ENCODE measurements around the gene CMTR2. TPM values are rescaled to one million over a fixed set of nuclear protein-coding genes. Genes with fewer than 3 reads are reported as not detected.

The CMTR2 gene
- total RNA-seq, 1 donor from 2014 or later = 20.0 TPM

- DNase-seq = no peak
- intact Hi-C loops (cut with micrococcal nuclease) = no loop called here
- Mint-ChIP-seq H3K27ac (no peak overlapping the region), H3K36me3 (ENCODE audit: low read depth) (no peaks in the 10 kb centered on the region), H3K9me3 (peaks cover 5% of the 10 kb centered on the region), H3K4me1 (peaks cover 7% of the 10 kb centered on the region), H3K27me3 (peaks cover 50% of the 10 kb centered on the region), H3K4me3 (no peak overlapping the region)
Observed at GRCh38 chr16:71259086-71259485, 30.1 kb downstream of the CMTR2 start.

DNA sequence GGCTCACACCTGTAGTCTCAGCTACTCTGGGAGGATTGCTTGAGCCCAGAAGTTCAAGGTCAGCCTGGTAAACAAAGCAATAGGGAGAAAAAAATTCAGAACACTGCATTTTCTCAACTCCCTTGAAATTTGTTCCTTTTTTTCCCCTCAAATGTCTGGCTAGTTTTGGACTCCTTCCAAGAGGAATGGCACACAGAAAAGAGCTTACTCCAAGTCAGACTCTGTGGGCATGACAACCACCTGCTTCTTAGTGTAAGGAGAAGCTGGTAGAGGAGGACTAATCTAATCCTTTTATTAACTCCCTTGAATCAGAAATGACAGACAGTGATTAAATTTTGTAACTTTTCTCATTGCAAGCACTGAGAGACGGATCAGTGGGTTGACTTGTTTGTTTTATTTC is 30.8 kb downstream of the CMTR2 start:
- no peaks in the 10 kb centered on the region for H3K36me3 Mint-ChIP-seq (ENCODE audit: low read depth)
- no peak overlapping the region for H3K4me3 Mint-ChIP-seq
- peaks cover 7% of the 10 kb centered on the region for H3K4me1 Mint-ChIP-seq
- peaks cover 5% of the 10 kb centered on the region for H3K9me3 Mint-ChIP-seq
- H3K27me3 Mint-ChIP-seq = peaks cover 48% of the 10 kb centered on the region
- no peak overlapping the region for H3K27ac Mint-ChIP-seq
- no peak for DNase-seq
- intact Hi-C loops (cut with micrococcal nuclease) = no loop called here

DNA sequence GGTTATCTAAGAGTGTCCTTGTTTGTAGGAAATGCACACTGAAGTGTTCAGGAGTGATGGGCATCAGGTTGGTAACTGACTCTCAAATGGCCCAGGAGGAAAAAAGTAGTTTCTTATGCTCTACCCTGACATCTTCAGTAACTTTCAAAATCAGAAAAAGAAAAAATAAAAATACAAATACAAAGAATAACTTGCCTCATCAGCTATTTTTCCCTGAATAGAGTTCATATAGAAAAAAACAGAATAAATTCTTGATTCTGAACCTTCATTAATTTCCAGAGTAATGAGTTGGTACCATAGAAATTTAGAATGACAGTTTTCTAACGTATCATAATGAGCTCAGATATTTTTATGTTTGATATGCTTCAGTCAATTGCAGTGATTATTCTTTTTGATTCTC is 31.4 kb downstream of the CMTR2 start:
- no peak for DNase-seq
- intact Hi-C loops (cut with micrococcal nuclease) = no loop called here
- Mint-ChIP-seq H3K4me3 (no peak overlapping the region), H3K4me1 (peaks cover 7% of the 10 kb centered on the region), H3K36me3 (ENCODE audit: low read depth) (no peaks in the 10 kb centered on the region), H3K27me3 (peaks cover 46% of the 10 kb centered on the region), H3K9me3 (peaks cover 5% of the 10 kb centered on the region), H3K27ac (no peak overlapping the region)

- Mint-ChIP-seq H3K27me3 (peaks cover 37% of the 10 kb centered on the region), H3K4me1 (peaks cover 7% of the 10 kb centered on the region), H3K4me3 (no peak overlapping the region), H3K9me3 (peaks cover 5% of the 10 kb centered on the region), H3K36me3 (ENCODE audit: low read depth) (no peaks in the 10 kb centered on the region), H3K27ac (no peak overlapping the region)
- no peak for DNase-seq
- intact Hi-C loops (cut with micrococcal nuclease) = no loop called here
Observed at GRCh38 chr16:71255721-71256120, 33.5 kb downstream of the CMTR2 start.

- H3K36me3 Mint-ChIP-seq (ENCODE audit: low read depth) = no peaks in the 10 kb centered on the region
- DNase-seq = no peak
- H3K27ac Mint-ChIP-seq = no peak overlapping the region
- H3K4me1 Mint-ChIP-seq = peaks cover 7% of the 10 kb centered on the region
- no peak overlapping the region for H3K4me3 Mint-ChIP-seq
- intact Hi-C loops (cut with micrococcal nuclease) = no loop called here
- peaks cover 5% of the 10 kb centered on the region for H3K9me3 Mint-ChIP-seq
- H3K27me3 Mint-ChIP-seq = peaks cover 34% of the 10 kb centered on the region
Observed at GRCh38 chr16:71254832-71255525, 34.2 kb downstream of the CMTR2 start.

GRCh38 chr16:71250461-71251235 is 38.6 kb downstream of the CMTR2 start:
- no peak overlapping the region for H3K27ac Mint-ChIP-seq
- H3K4me1 Mint-ChIP-seq = no peaks in the 10 kb centered on the region
- intact Hi-C loops (cut with micrococcal nuclease) = no loop called here
- no peaks in the 10 kb centered on the region for H3K9me3 Mint-ChIP-seq
- H3K4me3 Mint-ChIP-seq = no peak overlapping the region
- no peak for DNase-seq
- H3K36me3 Mint-ChIP-seq (ENCODE audit: low read depth) = no peaks in the 10 kb centered on the region
- peaks cover 5% of the 10 kb centered on the region for H3K27me3 Mint-ChIP-seq

- H3K36me3 Mint-ChIP-seq (ENCODE audit: low read depth) = no peaks in the 10 kb centered on the region
- no peaks in the 10 kb centered on the region for H3K9me3 Mint-ChIP-seq
- no peak overlapping the region for H3K27ac Mint-ChIP-seq
- intact Hi-C loops (cut with micrococcal nuclease) = no loop called here
- H3K4me1 Mint-ChIP-seq = no peaks in the 10 kb centered on the region
- DNase-seq = no peak
- H3K27me3 Mint-ChIP-seq = no peaks in the 10 kb centered on the region
- no peak overlapping the region for H3K4me3 Mint-ChIP-seq
Observed at GRCh38 chr16:71249399-71249798, 39.8 kb downstream of the CMTR2 start.

GRCh38 chr16:71247478-71247877 is 41.7 kb downstream of the CMTR2 start:
- no peaks in the 10 kb centered on the region for H3K27me3 Mint-ChIP-seq
- no peaks in the 10 kb centered on the region for H3K4me1 Mint-ChIP-seq
- no peak for DNase-seq
- no peaks in the 10 kb centered on the region for H3K36me3 Mint-ChIP-seq (ENCODE audit: low read depth)
- H3K27ac Mint-ChIP-seq = no peak overlapping the region
- H3K9me3 Mint-ChIP-seq = no peaks in the 10 kb centered on the region
- H3K4me3 Mint-ChIP-seq = no peak overlapping the region
- intact Hi-C loops (cut with micrococcal nuclease) = no loop called here

- no peaks in the 10 kb centered on the region for H3K27me3 Mint-ChIP-seq
- H3K27ac Mint-ChIP-seq = no peak overlapping the region
- intact Hi-C loops (cut with micrococcal nuclease) = no loop called here
- H3K4me1 Mint-ChIP-seq = no peaks in the 10 kb centered on the region
- DNase-seq = no peak
- H3K36me3 Mint-ChIP-seq (ENCODE audit: low read depth) = no peaks in the 10 kb centered on the region
- no peak overlapping the region for H3K4me3 Mint-ChIP-seq
- no peaks in the 10 kb centered on the region for H3K9me3 Mint-ChIP-seq
Observed at GRCh38 chr16:71246309-71246708, 42.9 kb downstream of the CMTR2 start.

DNA sequence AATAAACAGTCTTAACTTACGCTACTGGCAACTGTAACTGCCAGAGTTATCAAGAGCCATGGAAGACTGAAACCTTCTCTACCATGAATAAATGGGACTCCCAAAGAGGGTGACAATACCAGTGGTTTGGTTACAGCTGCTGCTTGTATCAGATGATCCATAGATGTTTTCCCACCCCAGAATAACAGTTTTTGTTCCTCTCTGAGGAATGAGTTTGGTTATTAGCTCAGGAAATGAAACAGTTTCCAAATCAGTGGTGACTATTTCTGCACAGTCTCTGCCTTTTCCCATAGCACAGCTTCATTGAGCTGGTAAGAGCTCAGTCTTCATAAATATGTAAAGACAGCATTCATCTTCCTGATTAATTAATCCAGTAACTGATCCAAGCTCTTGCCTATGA is 44.7 kb downstream of the CMTR2 start:
- H3K36me3 Mint-ChIP-seq (ENCODE audit: low read depth) = no peaks in the 10 kb centered on the region
- no peaks in the 10 kb centered on the region for H3K27me3 Mint-ChIP-seq
- no peak overlapping the region for H3K4me3 Mint-ChIP-seq
- no peaks in the 10 kb centered on the region for H3K9me3 Mint-ChIP-seq
- no peak overlapping the region for H3K27ac Mint-ChIP-seq
- intact Hi-C loops (cut with micrococcal nuclease) = no loop called here
- no peaks in the 10 kb centered on the region for H3K4me1 Mint-ChIP-seq
- DNase-seq = no peak

DNA sequence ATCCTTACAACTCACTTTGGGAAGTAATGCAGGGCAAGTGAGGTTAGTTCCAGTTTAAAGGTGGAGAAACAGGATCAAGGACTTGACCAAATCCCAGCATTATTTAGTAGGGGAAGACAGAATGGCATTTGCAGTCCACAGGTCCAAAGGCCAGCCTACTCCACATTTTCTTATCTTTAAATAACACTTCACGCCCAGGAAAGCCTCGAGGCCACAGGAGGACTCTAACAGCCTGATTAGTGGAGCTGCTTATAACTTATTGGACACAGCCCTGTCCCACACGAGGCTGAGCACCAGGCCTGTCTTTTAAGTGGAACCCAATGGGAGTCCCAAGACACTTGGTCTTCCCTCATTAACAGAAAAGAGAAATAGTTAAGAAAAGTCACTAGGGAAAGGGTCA is 46.6 kb downstream of the CMTR2 start:
- Mint-ChIP-seq H3K4me3 (no peak overlapping the region), H3K36me3 (ENCODE audit: low read depth) (no peaks in the 10 kb centered on the region), H3K27ac (no peak overlapping the region), H3K27me3 (no peaks in the 10 kb centered on the region), H3K9me3 (no peaks in the 10 kb centered on the region), H3K4me1 (no peaks in the 10 kb centered on the region)
- no peak for DNase-seq
- intact Hi-C loops (cut with micrococcal nuclease) = no loop called here

- H3K36me3 Mint-ChIP-seq (ENCODE audit: low read depth) = no peaks in the 10 kb centered on the region
- H3K9me3 Mint-ChIP-seq = no peaks in the 10 kb centered on the region
- intact Hi-C loops (cut with micrococcal nuclease) = no loop called here
- H3K27ac Mint-ChIP-seq = no peak overlapping the region
- no peaks in the 10 kb centered on the region for H3K27me3 Mint-ChIP-seq
- no peaks in the 10 kb centered on the region for H3K4me1 Mint-ChIP-seq
- DNase-seq = no peak
- H3K4me3 Mint-ChIP-seq = no peak overlapping the region
Observed at GRCh38 chr16:71242036-71242435, 47.2 kb downstream of the CMTR2 start.
